C4-2B (cell line): ENCODE measurements around the gene RAB7B.

Experiments used
- H3K27ac ChIP-seq: fragments of 450-650 bp; 2 replicates; pipeline ENCODE4 v1.5.1; 2017
- ZFX ChIP-seq: fragments of 450-650 bp; IDR thresholded peaks from 2 replicates; pipeline ENCODE4 v1.6.1; 2017
- TF ChIP-seq, protein P1 (sequence below): fragments of 450-650 bp; conservative IDR thresholded peaks from 2 replicates; pipeline ENCODE4 v1.5.1; 2017; ENCODE audit warnings: mild to moderate bottlenecking

The RAB7B gene

DNA sequence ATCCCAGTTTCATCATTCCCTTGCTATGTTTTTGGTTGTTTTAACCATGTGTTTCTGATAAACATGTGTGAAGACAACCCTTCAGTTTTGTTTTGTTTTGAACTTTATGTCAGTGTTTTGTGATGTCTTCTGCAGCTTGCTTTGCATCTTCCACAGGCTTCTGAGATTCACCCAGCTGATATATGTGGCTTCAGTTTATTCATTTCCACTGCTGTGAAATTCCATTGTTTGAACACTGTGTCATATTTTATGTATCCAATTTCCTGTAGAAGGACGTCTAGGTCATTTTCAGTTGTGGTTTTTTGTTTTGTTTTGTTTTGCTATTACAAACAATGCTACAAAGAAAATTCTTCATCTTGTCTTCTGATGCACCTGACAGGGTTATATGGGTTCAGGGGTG, 32.7 kb downstream of the RAB7B start:
- TF ChIP-seq, protein P1, sequence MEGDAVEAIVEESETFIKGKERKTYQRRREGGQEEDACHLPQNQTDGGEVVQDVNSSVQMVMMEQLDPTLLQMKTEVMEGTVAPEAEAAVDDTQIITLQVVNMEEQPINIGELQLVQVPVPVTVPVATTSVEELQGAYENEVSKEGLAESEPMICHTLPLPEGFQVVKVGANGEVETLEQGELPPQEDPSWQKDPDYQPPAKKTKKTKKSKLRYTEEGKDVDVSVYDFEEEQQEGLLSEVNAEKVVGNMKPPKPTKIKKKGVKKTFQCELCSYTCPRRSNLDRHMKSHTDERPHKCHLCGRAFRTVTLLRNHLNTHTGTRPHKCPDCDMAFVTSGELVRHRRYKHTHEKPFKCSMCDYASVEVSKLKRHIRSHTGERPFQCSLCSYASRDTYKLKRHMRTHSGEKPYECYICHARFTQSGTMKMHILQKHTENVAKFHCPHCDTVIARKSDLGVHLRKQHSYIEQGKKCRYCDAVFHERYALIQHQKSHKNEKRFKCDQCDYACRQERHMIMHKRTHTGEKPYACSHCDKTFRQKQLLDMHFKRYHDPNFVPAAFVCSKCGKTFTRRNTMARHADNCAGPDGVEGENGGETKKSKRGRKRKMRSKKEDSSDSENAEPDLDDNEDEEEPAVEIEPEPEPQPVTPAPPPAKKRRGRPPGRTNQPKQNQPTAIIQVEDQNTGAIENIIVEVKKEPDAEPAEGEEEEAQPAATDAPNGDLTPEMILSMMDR: no peak
- no peak for TF ChIP-seq ZFX
- H3K27ac ChIP-seq: no peak overlapping the region

DNA sequence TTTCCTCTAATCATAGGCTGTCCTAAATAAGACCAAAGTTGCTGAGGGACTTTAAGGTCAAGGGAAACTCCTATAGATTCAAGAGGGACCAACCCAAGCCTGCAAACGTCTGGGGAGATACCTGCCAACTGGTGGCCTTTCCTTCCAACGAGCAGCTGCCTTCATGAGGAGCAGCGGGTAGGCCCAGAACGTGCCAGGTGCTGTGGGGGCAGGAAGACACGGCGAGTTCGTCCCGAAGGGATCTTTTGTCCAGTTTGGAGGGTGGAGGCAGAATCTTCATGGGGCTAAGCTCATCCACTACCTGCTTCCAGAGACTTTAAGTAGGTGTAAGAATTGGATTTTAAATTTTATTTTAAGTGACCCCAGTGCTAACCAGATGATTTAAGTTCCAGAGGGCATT, 34.0 kb downstream of the RAB7B start:
- TF ChIP-seq ZFX: no peak
- TF ChIP-seq, protein P1: no peak

GRCh38 chr1:205967554-205968335, 35.5 kb downstream of the RAB7B start:
- TF ChIP-seq, protein P1: no peak
- no peak for TF ChIP-seq ZFX
- no peak overlapping the region for H3K27ac ChIP-seq

More for the DNA sequence above, 34.0 kb downstream of the RAB7B start:
- H3K27ac ChIP-seq: no peak overlapping the region

DNA sequence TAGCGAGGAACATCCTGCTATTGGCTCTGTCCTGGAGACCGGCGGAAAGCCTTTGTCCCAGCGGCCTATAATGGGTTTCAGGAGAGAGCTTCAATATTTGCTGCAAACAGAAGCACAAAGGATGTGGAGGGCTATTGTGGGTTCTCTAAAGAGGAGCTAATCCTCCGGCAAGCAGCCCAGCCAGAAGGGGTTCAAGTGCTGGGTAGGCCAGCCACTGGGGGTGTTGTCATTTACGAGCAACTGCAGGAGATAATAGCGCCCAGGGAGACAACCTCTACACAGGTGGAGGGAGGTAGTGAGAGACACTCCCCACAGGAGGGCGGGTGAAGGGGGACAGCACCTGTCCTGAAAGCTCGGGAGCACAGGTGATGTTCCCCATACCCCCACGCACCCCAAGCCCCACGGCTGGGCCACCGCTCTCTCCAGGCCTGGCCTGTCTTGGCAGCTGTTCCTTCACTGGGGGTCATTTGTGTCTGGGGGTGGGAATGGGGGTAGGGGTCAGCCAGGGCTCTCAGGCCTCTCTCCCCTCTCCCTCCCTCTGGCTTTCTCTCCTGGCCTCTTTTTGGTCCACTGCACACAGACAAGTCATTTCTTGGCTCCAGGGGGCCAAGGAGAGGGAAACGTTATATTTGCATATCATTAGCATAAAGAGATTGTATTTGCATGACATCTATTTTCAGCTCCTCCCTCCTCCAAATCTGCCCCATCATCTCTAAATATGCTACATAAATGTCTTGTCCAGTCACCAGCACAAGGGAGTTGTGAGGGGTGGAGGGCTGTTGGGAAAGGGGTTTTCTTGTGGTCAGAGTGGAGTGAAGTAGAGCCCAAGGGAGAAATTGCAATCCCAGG, 37.9 kb downstream of the RAB7B start:
- no peak overlapping the region for H3K27ac ChIP-seq
- TF ChIP-seq, protein P1: no peak
- no peak for TF ChIP-seq ZFX

DNA sequence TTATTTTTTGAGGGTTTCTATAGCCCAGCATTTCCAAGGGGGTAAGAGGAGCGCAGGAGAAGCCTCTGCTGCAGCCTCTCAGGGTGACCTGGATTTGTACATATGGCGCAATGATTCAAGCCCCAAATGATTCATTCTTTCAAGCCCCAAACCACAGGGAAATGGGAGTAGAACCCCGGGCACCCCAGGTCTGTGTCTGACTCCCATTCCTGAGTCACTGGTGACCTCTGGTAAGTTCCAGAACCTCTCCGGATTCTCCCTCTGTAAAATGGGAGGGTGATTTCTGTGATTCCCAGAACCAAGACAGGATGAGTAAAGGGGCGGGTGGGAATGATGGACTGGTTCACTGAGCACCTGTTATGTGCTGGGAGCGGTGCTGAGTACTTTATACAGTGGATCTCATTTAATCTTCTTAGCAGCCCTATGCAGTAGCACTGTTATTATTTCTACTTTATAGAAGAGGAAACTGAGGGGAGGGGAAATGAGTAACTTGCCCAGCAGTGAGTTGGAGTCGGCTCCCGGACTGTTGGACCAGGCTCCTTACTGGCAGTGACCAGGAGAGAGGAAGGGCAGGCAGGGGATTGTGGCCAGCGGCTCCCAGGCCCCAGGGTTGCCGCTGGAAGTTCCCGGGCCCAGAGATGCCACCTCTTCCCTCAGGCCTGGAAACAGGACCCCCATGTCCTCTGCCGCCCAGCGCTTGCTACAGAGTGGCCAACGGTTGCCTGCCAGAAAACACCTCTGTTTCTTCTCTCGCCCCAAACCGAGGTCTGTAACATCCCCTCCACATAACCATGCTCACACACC, 39.6 kb downstream of the RAB7B start:
- H3K27ac ChIP-seq: peak overlapping the region; percentile 26; the same call in 1 of the 2 replicates
- no peak for TF ChIP-seq ZFX
- TF ChIP-seq, protein P1: no peak

DNA sequence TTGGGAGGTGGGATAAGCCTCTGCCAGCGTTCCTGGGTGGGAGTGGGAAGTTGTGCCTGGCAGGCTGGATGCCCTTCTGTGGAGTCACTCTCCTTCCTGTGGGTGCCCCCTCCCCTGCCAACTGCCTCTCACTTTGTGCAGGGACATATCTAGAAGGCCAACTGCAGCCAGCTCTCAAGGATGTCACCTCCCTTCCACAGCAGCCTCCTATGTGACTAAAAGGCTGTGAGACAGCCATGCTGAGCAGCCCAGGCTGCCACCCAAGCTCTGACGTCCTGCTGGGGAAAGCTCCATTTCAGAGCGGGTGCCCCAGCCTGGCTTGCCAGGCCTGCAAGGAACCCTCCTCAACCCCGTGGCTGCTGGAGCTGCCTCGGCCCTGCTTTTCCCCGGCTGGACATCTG, 40.4 kb downstream of the RAB7B start:
- H3K27ac ChIP-seq: peak overlapping the region; percentile 26
- TF ChIP-seq ZFX: no peak
- TF ChIP-seq, protein P1: no peak
